Left lung (tissue), 10 donors: ENCODE data around the gene KLHL3. TPM values are rescaled to one million over a fixed set of nuclear protein-coding genes. Genes with fewer than 3 reads are reported as not detected.

Source experiments
- ATAC-seq: fragments of 200-7000 bp; cut with Tn5 transposase; one replicate; pipeline ENCODE4 v1.9.1; 2020; ENCODE audit warnings: moderate library complexity
- DNase-seq, 4 donors: peaks; one replicate each; pipeline ENCODE4 v3.0.0-alpha.2; 2013 to 2020
- H3K27ac ChIP-seq, 2 donors: fragments of 200-600 bp; sonication (generic) in 1 of 2; one replicate each; pipeline versions ENCODE4 v1.5.0 to v1.8.0; 2020 to 2021
- H3K27me3 ChIP-seq, 2 donors: fragments of 200-600 bp; sonication (generic) in 1 of 2; one replicate each; pipeline versions ENCODE4 v1.5.0 to v1.8.0; 2020 to 2021
- H3K36me3 ChIP-seq, 2 donors: fragments of 200-600 bp; sonication (generic) in 1 of 2; one replicate each; pipeline versions ENCODE4 v1.5.0 to v1.8.0; 2020 to 2021
- H3K4me1 ChIP-seq, 2 donors: fragments of 200-600 bp; one replicate each; pipeline ENCODE4 v1.8.0; 2021
- H3K4me3 ChIP-seq, 2 donors: fragments of 200-600 bp; sonication (generic) in 1 of 2; one replicate each; pipeline versions ENCODE4 v1.5.0 to v1.8.0; 2020 to 2021; ENCODE audit warnings: mild to moderate bottlenecking in 1 of 2
- H3K9me3 ChIP-seq, 2 donors: fragments of 200-600 bp; sonication (generic) in 1 of 2; one replicate each; pipeline versions ENCODE4 v1.5.0 to v1.8.0; 2020 to 2021
- CTCF ChIP-seq, 2 donors: fragments of 200-600 bp; sonication (generic) in 1 of 2; IDR thresholded peaks; one replicate each; pipeline versions ENCODE4 v1.5.0 to v1.8.0; 2021; ENCODE audit warnings: antibody characterized with exemption in 2 of 2
- intact Hi-C, 2 donors: fragments of 100-400 bp; cut with DNase I; formaldehyde crosslinking; loops; one replicate each; pipeline versions ENCODE4 v1.11.2 to v1.14.2; 2022
- polyA plus RNA-seq, 6 donors: library from polyadenylated mRNA; unstranded; fragments of 120-200 nt; gene quantifications; one replicate each; pipeline ENCODE4 v1.2.1, GENCODE V29; 2013; ENCODE audit not compliant: insufficient read length in 6 of 6
- total RNA-seq, 2 donors: library from RNA; stranded (reverse); fragmentation: NEBNext Ultra II Directional; extraction: Animal tissue kit (Norgen Biotek cat#: 25700); gene quantifications; one replicate each; pipeline ENCODE4 v1.2.1, GENCODE V29; 2021
- donor health status: DM: no; HTN: yes; CAD: no.
- donor health status: DM: no; HTN: no; CAD: no.

KLHL3 gene
- total and polyA plus RNA-seq, 8 donors, result 5.4 to 35.7 (median 29.7) TPM

- Histone ChIP-seq H3K27ac (no peak overlapping the region), H3K9me3 (no peaks in the 10 kb centered on the region), H3K4me3 (no peak overlapping the region), H3K36me3 (no peaks in the 10 kb centered on the region), H3K4me1 (no peaks in the 10 kb centered on the region), H3K27me3 (no peaks in the 10 kb centered on the region)
- DNase-seq (no peak), ATAC-seq (no peak)
- no peak for TF ChIP-seq CTCF (IDR thresholded peaks at IDR 0.05)
- intact Hi-C loops, result no loop called here
These were observed 96.2 kb downstream of the KLHL3 start for GRCh38 chr5:137639645-137640044.

- ATAC-seq (no peak), DNase-seq (no peak)
- intact Hi-C loops, result no loop called here
- Histone ChIP-seq H3K27me3 (no peaks in the 10 kb centered on the region), H3K27ac (no peak overlapping the region), H3K9me3 (no peaks in the 10 kb centered on the region), H3K4me3 (no peak overlapping the region), H3K4me1 (no peaks in the 10 kb centered on the region), H3K36me3 (no peaks in the 10 kb centered on the region)
- no peak for TF ChIP-seq CTCF (IDR thresholded peaks at IDR 0.05)
These were observed 97.0 kb downstream of the KLHL3 start for GRCh38 chr5:137638841-137639240.

GRCh38 chr5:137636830-137637714 is 98.8 kb downstream of the KLHL3 start:
- ATAC-seq (no peak), DNase-seq (no peak)
- H3K4me3 ChIP-seq, result no peak overlapping the region
- no peak overlapping the region for H3K27ac ChIP-seq
- no peaks in the 10 kb centered on the region for H3K36me3 ChIP-seq
- H3K4me1 ChIP-seq, result no peaks in the 10 kb centered on the region
- TF ChIP-seq CTCF (IDR thresholded peaks at IDR 0.05), result no peak
- intact Hi-C loops, result no loop called here
- no peaks in the 10 kb centered on the region for H3K27me3 ChIP-seq
- H3K9me3 ChIP-seq, result no peaks in the 10 kb centered on the region

- no peak for TF ChIP-seq CTCF (IDR thresholded peaks at IDR 0.05)
- DNase-seq (no peak), ATAC-seq (peak; percentile 19)
- H3K4me1 ChIP-seq, result no peaks in the 10 kb centered on the region
- intact Hi-C loops, result no loop called here
- no peaks in the 10 kb centered on the region for H3K27me3 ChIP-seq
- H3K9me3 ChIP-seq, result no peaks in the 10 kb centered on the region
- H3K27ac ChIP-seq, result no peak overlapping the region
- no peaks in the 10 kb centered on the region for H3K36me3 ChIP-seq
- H3K4me3 ChIP-seq, result no peak overlapping the region
These were observed 99.8 kb downstream of the KLHL3 start for GRCh38 chr5:137636099-137636498.

GRCh38 chr5:137635521-137635921 is 100.4 kb downstream of the KLHL3 start:
- intact Hi-C loops, result no loop called here
- ATAC-seq, result no peak

More at GRCh38 chr5:137635521-137635921, 100.4 kb downstream of the KLHL3 start:
- H3K9me3 ChIP-seq, result no peaks in the 10 kb centered on the region
- H3K4me1 ChIP-seq, result no peaks in the 10 kb centered on the region
- H3K27ac ChIP-seq, result no peak overlapping the region
- no peaks in the 10 kb centered on the region for H3K27me3 ChIP-seq
- H3K4me3 ChIP-seq, result no peak overlapping the region
- DNase-seq, result no peak
- no peaks in the 10 kb centered on the region for H3K36me3 ChIP-seq
- TF ChIP-seq CTCF (IDR thresholded peaks at IDR 0.05), result no peak
